Tibial artery (tissue), 4 donors: ENCODE measurements around the gene TTC39B.
A peak's percentile ranks its signal among the peaks of the same experiment; 100 is the strongest.

Experiments used
- DNase-seq, 2 donors: peaks; one replicate each; pipeline ENCODE4 v3.0.0-alpha.2; 2019
- H3K27ac ChIP-seq, 2 donors: fragments of 200-600 bp; sonication (generic) in 1 of 2; 1 replicate in 1 of 2; 2 replicates in 1 of 2; pipeline ENCODE4 v1.5.1; 2018 to 2019; ENCODE audit warnings: mild to moderate bottlenecking in 1 of 2
- H3K27me3 ChIP-seq, 2 donors: fragments of 200-600 bp; sonication (generic) in 1 of 2; one replicate each; pipeline versions ENCODE4 v1.5.1 to v1.6.0; 2016 to 2019
- H3K36me3 ChIP-seq, 3 donors: fragments of 200-600 bp; sonication (generic) in 2 of 3; one replicate each; pipeline ENCODE4 v1.5.1; 2016 to 2019; ENCODE audit warnings: mild to moderate bottlenecking in 2 of 3
- H3K4me1 ChIP-seq, 4 donors: fragments of 200-600 bp; sonication (generic) in 2 of 4; 1 replicate in 3 of 4; 2 replicates in 1 of 4; pipeline ENCODE4 v1.5.1; 2016 to 2019
- H3K4me3 ChIP-seq, 2 donors: fragments of 200-600 bp; sonication (generic) in 1 of 2; 1 replicate in 1 of 2; 2 replicates in 1 of 2; pipeline ENCODE4 v1.5.1; 2018 to 2019; ENCODE audit warnings: mild to moderate bottlenecking in 2 of 2
- H3K9me3 ChIP-seq, 3 donors: fragments of 200-600 bp; sonication (generic) in 1 of 3; one replicate each; pipeline ENCODE4 v1.5.1; 2016 to 2019
- CTCF ChIP-seq, 2 experiments: fragments of 200-600 bp in 1 of 2; fragments of 450-650 bp in 1 of 2; IDR thresholded peaks; one replicate each; pipeline ENCODE4 v1.5.1; 2017 to 2019; ENCODE audit warnings: antibody characterized with exemption in 2 of 2, mild to moderate bottlenecking in 1 of 2, moderate library complexity in 1 of 2
- intact Hi-C: fragments of 100-400 bp; cut with DNase I; formaldehyde crosslinking; loops from one replicate; pipeline ENCODE4 v1.15.0; 2023; ENCODE audit warnings: low total_unique reads

Gene TTC39B

GRCh38 chr9:15268782-15269181 lies 38.2 kb downstream of the TTC39B start:
- Histone ChIP-seq H3K9me3 (no peaks in the 10 kb centered on the region), H3K4me1 (peaks cover 0 to 6% (median 0%) of the 10 kb centered on the region in 4 donors), H3K4me3 (no peak overlapping the region), H3K27me3 (no peaks in the 10 kb centered on the region), H3K27ac (no peak overlapping the region), H3K36me3 (no peaks in the 10 kb centered on the region)
- no peak for TF ChIP-seq CTCF (IDR thresholded peaks at IDR 0.05)
- no peak for DNase-seq
- intact Hi-C loops, result no loop called here

- Histone ChIP-seq H3K27me3 (no peaks in the 10 kb centered on the region), H3K4me1 (peaks cover 0 to 11% (median 0%) of the 10 kb centered on the region in 4 donors), H3K27ac (no peak overlapping the region), H3K4me3 (no peak overlapping the region), H3K36me3 (no peaks in the 10 kb centered on the region), H3K9me3 (no peaks in the 10 kb centered on the region)
- intact Hi-C loops, result no loop called here
- DNase-seq, result no peak
- no peak for TF ChIP-seq CTCF (IDR thresholded peaks at IDR 0.05)
Measured at GRCh38 chr9:15268317-15268716, 38.7 kb downstream of the TTC39B start.

GRCh38 chr9:15264918-15265317 lies 42.1 kb downstream of the TTC39B start:
- intact Hi-C loops, result no loop called here
- Histone ChIP-seq H3K4me3 (no peak overlapping the region), H3K9me3 (no peaks in the 10 kb centered on the region), H3K27ac (no peak overlapping the region), H3K27me3 (no peaks in the 10 kb centered on the region), H3K4me1 (peaks cover 0 to 45% (median 5%) of the 10 kb centered on the region in 4 donors), H3K36me3 (no peaks in the 10 kb centered on the region)
- DNase-seq, result no peak
- TF ChIP-seq CTCF (IDR thresholded peaks at IDR 0.05), result no peak

- DNase-seq, result no peak
- intact Hi-C loops, result no loop called here
- Histone ChIP-seq H3K9me3 (no peaks in the 10 kb centered on the region), H3K27ac (peak overlapping the region; percentile 56 to 69), H3K36me3 (no peaks in the 10 kb centered on the region), H3K4me3 (no peak overlapping the region), H3K27me3 (no peaks in the 10 kb centered on the region), H3K4me1 (peaks cover 0 to 67% (median 14%) of the 10 kb centered on the region in 4 donors)
- TF ChIP-seq CTCF (IDR thresholded peaks at IDR 0.05), result no peak
Measured at GRCh38 chr9:15262581-15262980, 44.4 kb downstream of the TTC39B start.

- no peak for TF ChIP-seq CTCF (IDR thresholded peaks at IDR 0.05)
- H3K4me3 ChIP-seq, result no peak overlapping the region
- H3K4me1 ChIP-seq, result peaks cover 0 to 37% (median 11%) of the 10 kb centered on the region in 4 donors
- no peaks in the 10 kb centered on the region for H3K36me3 ChIP-seq
- DNase-seq, result no peak
- no peaks in the 10 kb centered on the region for H3K27me3 ChIP-seq
- intact Hi-C loops, result no loop called here
- H3K27ac ChIP-seq, result no peak overlapping the region
- no peaks in the 10 kb centered on the region for H3K9me3 ChIP-seq
Measured at GRCh38 chr9:15256426-15256825, 50.6 kb downstream of the TTC39B start.

GRCh38 chr9:15253786-15254185 lies 53.2 kb downstream of the TTC39B start:
- Histone ChIP-seq H3K4me1 (peaks cover 0 to 26% (median 13%) of the 10 kb centered on the region in 4 donors), H3K27me3 (no peaks in the 10 kb centered on the region), H3K27ac (no peak overlapping the region), H3K4me3 (no peak overlapping the region), H3K9me3 (no peaks in the 10 kb centered on the region), H3K36me3 (no peaks in the 10 kb centered on the region)
- DNase-seq, result no peak
- TF ChIP-seq CTCF (IDR thresholded peaks at IDR 0.05), result no peak
- intact Hi-C loops, result no loop called here
